ENCODE results near the gene NEK6.

DNA sequence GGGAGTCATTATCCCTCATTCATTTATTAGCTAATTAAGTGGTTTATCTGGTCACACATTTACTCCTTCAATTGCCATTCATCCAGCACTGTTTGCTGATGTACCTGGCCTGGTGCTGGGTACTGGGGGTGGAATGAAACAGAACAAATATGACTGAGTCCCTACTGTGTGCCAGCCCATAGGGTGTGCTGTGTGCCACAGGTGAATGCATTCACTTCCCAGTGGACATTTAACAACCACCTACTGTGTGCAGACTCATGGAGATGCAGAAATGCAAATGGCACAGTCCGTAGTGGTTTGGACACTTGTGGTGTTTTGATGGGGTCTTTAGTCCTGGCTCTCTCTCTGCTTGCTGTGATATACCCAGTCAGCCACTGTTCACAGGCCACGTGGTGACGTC lies 10.5 kb downstream of the NEK6 start:
- TF ChIP-seq, protein P1, sequence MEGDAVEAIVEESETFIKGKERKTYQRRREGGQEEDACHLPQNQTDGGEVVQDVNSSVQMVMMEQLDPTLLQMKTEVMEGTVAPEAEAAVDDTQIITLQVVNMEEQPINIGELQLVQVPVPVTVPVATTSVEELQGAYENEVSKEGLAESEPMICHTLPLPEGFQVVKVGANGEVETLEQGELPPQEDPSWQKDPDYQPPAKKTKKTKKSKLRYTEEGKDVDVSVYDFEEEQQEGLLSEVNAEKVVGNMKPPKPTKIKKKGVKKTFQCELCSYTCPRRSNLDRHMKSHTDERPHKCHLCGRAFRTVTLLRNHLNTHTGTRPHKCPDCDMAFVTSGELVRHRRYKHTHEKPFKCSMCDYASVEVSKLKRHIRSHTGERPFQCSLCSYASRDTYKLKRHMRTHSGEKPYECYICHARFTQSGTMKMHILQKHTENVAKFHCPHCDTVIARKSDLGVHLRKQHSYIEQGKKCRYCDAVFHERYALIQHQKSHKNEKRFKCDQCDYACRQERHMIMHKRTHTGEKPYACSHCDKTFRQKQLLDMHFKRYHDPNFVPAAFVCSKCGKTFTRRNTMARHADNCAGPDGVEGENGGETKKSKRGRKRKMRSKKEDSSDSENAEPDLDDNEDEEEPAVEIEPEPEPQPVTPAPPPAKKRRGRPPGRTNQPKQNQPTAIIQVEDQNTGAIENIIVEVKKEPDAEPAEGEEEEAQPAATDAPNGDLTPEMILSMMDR (IDR thresholded peaks at IDR 0.05 in 8 of 11, conservative IDR thresholded peaks at IDR 0.05 in 3 of 11) = no peak
- TF ChIP-seq POLR2A (IDR thresholded peaks at IDR 0.05) (no peak), POLR2AphosphoS5 (IDR thresholded peaks at IDR 0.05) (no peak)

Data from spleen (tissue), 7 donors.